Heart left ventricle (tissue), 16 donors: ENCODE measurements around the gene TREM2. TPM values are rescaled to one million over a fixed set of nuclear protein-coding genes. Genes with fewer than 3 reads are reported as not detected.
A peak's percentile ranks its signal among the peaks of the same experiment; 100 is the strongest.

ENCODE experiments used
- ATAC-seq, 4 donors: fragments of 200-7000 bp; cut with Tn5 transposase; one replicate each; pipeline ENCODE4 v1.9.1; 2020 to 2022; ENCODE audit warnings: moderate library complexity in 4 of 4, mild to moderate bottlenecking in 3 of 4, moderate number of reproducible peaks in 1 of 4
- DNase-seq, 5 donors: peaks; one replicate each; pipeline ENCODE4 v3.0.0-alpha.2; 2020
- H3K27ac ChIP-seq, 12 donors: fragments of 200-600 bp; sonication (generic) in 4 of 12; one replicate each; pipeline versions ENCODE4 v1.5.0 to v1.8.0; 2016 to 2022; ENCODE audit warnings: mild to moderate bottlenecking in 2 of 12
- H3K27me3 ChIP-seq, 9 donors: fragments of 200-600 bp; sonication (generic) in 2 of 9; one replicate each; pipeline versions ENCODE4 v1.5.1 to v1.8.0; 2016 to 2022; ENCODE audit warnings: mild to moderate bottlenecking in 3 of 9
- H3K36me3 ChIP-seq, 9 donors: fragments of 200-600 bp; sonication (generic) in 2 of 9; one replicate each; pipeline versions ENCODE4 v1.5.0 to v1.8.0; 2018 to 2022; ENCODE audit warnings: mild to moderate bottlenecking in 2 of 9
- H3K4me1 ChIP-seq, 12 donors: fragments of 200-600 bp; sonication (generic) in 4 of 12; one replicate each; pipeline versions ENCODE4 v1.5.0 to v1.8.0; 2016 to 2022; ENCODE audit warnings: mild to moderate bottlenecking in 3 of 12
- H3K4me3 ChIP-seq, 12 donors: fragments of 200-600 bp; sonication (generic) in 4 of 12; one replicate each; pipeline versions ENCODE4 v1.5.0 to v1.8.0; 2017 to 2022; ENCODE audit warnings: mild to moderate bottlenecking in 9 of 12, moderate library complexity in 4 of 12
- H3K9me3 ChIP-seq, 12 donors: fragments of 200-600 bp; sonication (generic) in 4 of 12; one replicate each; pipeline versions ENCODE4 v1.5.0 to v1.8.0; 2016 to 2022; ENCODE audit warnings: mild to moderate bottlenecking in 1 of 12
- CTCF ChIP-seq, 12 donors: fragments of 200-600 bp; sonication (generic) in 4 of 12; IDR thresholded peaks; one replicate each; pipeline versions ENCODE4 v1.5.0 to v1.8.0; 2018 to 2022; ENCODE audit warnings: antibody characterized with exemption in 12 of 12, mild to moderate bottlenecking in 5 of 12
- POLR2A ChIP-seq, 2 donors: fragments of 450-650 bp; IDR thresholded peaks; one replicate each; pipeline ENCODE4 v1.6.1; 2017; ENCODE audit warnings: antibody characterized with exemption in 2 of 2, mild to moderate bottlenecking in 2 of 2, moderate library complexity in 2 of 2
- WGBS, 4 donors: extraction: QIAGEN DNeasy Blood & Tissue Kit in 2 of 4; methylation state at CpG; one replicate each; pipeline versions ENCODE4 v1.1.5 to v1.1.7; 2013 to 2018; 5-methylcytosine and 5-hydroxymethylcytosine counted together
- intact Hi-C, 10 donors: fragments of 100-400 bp; cut with DNase I; formaldehyde crosslinking; loops; one replicate each; pipeline versions ENCODE4 v1.11.1 to v1.14.2; 2022
- polyA plus RNA-seq, 2 donors: library from polyadenylated mRNA; stranded (reverse); fragments of 200-250 nt; gene quantifications; one replicate each; pipeline ENCODE4 v1.2.3, GENCODE V29; 2013
- total RNA-seq, 9 donors: library from RNA; depleted of rRNA in 2 of 9; stranded (reverse); fragments of >200 nt in 2 of 9; fragmentation: NEBNext Ultra II Directional in 3 of 9; extraction: Animal tissue kit (Norgen Biotek cat#: 25700) in 3 of 9; gene quantifications; one replicate each; pipeline versions ENCODE4 v1.1.0 to v1.2.4, GENCODE V29; 2016 to 2023
- donor health status: ischemic (EF 13 %, LVEDD 7.1; RV severe dilation, severe dysfunction).
- donor health status: healthy with polysubstance abuse.
- donor health status: DM: no; HTN: yes; CAD: no.
- donor health status: DM: no; HTN: no; CAD: no.
- donor health status: ischemic (EF 25% LVEDD 6.9; RV normal size, moderate dysfunction).
- donor health status: ischemic (EF 25% LVEDD 5.7; RV mildly dilated, moderate dysfunction).
- donor health status: healthy.
- donor health status: DM: yes; HTN: yes; CAD: no.
- donor health status: ischemic (EF 35%, LVEDD 5.7; RV mildly dilated, moderate dysfunction).
- donor health status: nonischemic (EF 11% LVEDD 7.7; RV severe dilation, severe dysfunction).
- donor health status: DM: yes; HTN: yes; CAD: no.
- donor health status: PGD.
- donor health status: ischemic (EF 29% LVEDD 5.4; RV normal size, mild dysfunction).
- donor health status: nonischemic (EF 23%, LVEDD 6.1; RV moderate dilation, normal function).

Gene TREM2
- total and polyA plus RNA-seq, 11 donors: 0.23 to 27.1 (median 1.2) TPM; not detected in 2

DNA sequence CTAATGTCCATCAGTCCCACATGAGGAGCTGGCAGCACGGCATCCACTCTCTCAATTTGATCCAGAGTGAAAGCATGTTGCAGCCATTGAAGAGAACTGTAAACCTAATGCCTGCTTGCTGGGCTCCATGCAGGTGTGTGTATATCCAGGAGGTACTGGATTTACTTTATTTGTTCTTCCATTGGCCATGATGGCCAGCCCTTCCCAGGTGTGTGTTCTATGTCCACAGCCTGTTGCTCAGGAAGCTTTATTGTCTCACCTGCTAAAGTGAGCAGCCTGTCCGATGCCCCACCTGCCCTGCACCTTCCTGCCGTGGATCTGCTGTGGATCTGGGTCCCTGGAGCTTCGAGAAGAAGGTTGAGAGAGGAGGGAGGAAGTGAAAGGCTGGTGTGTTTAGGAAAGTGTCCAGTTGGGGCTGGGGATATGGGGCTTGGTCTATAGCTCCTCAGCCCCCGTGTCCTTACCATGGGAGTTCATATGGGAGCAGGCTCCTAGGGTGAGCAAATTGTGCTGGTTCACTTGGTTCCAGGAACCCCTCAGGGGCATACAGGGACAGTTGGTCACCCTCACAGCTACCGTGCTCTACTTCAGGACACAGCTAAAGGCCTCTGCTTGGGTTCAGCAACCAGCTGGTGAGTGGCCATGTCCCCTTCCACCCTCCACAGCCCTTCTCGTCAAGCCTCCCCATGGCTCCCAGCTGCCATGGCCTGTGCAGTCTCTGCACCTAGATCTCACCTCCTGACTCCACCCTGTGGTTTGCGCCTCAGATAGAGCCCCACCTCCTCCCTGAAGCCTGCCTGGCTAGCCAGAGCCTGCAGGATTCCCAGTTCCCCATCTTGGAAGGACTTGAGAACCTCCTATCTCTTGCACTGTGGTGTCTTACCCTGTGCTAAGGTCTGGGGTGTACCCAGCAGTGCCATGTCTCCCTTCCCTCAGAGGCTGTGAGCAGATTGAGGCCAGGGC, 25.3 kb upstream of the TREM2 start:
- Histone ChIP-seq H3K4me1 (peaks cover 0 to 21% (median 0%) of the 10 kb centered on the region in 12 donors), H3K9me3 (peaks cover 0 to 12% (median 7%) of the 10 kb centered on the region in 12 donors), H3K27ac (no peak overlapping the region), H3K27me3 (peaks cover 0 to 9% (median 0%) of the 10 kb centered on the region in 9 donors), H3K36me3 (no peaks in the 10 kb centered on the region), H3K4me3 (no peak overlapping the region)
- no peak for DNase-seq
- no peak for ATAC-seq
- intact Hi-C loops: no loop called here
- TF ChIP-seq POLR2A (IDR thresholded peaks at IDR 0.05) (no peak), CTCF (IDR thresholded peaks at IDR 0.05) (no peak)
- WGBS, 4 donors: 88 to 91% (median 89%) methylated on average over 8 of the region's 8 CpGs

DNA sequence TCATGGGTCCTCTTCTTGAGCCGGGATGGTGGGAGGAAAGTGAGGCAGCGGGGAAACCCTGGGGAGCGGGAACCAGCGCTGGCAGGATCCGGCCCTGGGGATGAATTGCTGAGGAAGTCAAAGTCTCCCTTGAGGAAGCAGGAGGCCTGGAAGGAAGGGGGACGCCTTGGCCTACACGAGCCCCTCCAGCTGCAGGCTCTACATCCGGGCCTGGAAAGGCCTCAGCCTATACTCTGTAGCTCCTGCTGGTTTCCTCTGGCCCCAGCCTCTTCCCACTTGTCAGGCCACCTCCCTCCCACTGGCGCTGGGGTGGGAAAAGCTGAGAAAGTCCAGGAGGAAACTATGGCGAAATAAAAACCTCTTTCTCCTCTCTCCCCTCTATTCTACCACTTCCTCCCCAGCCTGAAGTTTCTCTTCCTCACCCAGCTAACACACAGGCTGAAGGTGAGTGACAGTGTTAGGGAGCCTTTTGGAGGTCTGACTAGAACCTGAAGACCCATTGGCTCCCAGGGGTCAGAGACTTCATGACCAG, 23.2 kb upstream of the TREM2 start:
- WGBS, 4 donors: 45 to 60% (median 51%) methylated on average over 10 of the region's 10 CpGs
- Histone ChIP-seq H3K36me3 (no peaks in the 10 kb centered on the region), H3K9me3 (peaks cover 0 to 12% (median 7%) of the 10 kb centered on the region in 12 donors), H3K4me3 (no peak overlapping the region), H3K27me3 (no peaks in the 10 kb centered on the region), H3K4me1 (peaks cover 0 to 31% (median 0%) of the 10 kb centered on the region in 12 donors), H3K27ac (no peak overlapping the region)
- TF ChIP-seq CTCF (IDR thresholded peaks at IDR 0.05) (no peak), POLR2A (IDR thresholded peaks at IDR 0.05) (no peak)
- intact Hi-C loops: no loop called here
- peak in 3 of 4 donors; percentile 20 to 36 (median 25) for ATAC-seq
- peak in 2 of 5 donors; percentile 31 to 46 for DNase-seq

DNA sequence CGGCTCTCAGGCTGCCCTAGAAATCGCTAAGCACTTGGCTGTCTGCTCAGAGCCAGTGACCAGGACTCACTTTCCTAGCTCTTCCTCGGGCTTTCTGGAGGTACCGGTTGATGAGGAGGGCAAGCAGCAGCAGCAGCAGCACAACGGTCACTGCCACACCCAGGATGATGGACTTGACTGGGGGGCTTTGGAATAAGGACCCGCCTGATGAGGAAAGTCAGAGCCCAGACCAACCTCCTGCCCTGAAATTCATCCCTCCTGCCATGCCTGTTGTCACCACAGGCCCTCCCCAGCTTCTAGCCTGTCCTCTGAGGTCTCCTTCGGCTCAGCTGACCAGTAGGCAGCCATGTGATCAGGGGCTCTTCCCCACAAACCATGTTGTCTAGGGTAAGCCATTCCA, 21.8 kb upstream of the TREM2 start:
- Histone ChIP-seq H3K4me3 (no peak overlapping the region), H3K4me1 (peaks cover 0 to 31% (median 0%) of the 10 kb centered on the region in 12 donors), H3K9me3 (peaks cover 0 to 8% (median 2%) of the 10 kb centered on the region in 12 donors), H3K27ac (no peak overlapping the region), H3K36me3 (no peaks in the 10 kb centered on the region), H3K27me3 (peaks cover 0 to 4% (median 0%) of the 10 kb centered on the region in 9 donors)
- intact Hi-C loops: no loop called here
- no peak for DNase-seq
- TF ChIP-seq CTCF (IDR thresholded peaks at IDR 0.05) (no peak), POLR2A (IDR thresholded peaks at IDR 0.05) (no peak)
- no peak for ATAC-seq
- WGBS, 4 donors: 83 to 89% (median 85%) methylated on average over 7 of the region's 7 CpGs
